HG03175 (cell line): ENCODE measurements around the gene EHD1.

ENCODE experiments used
- ATAC-seq: cut with Tn5 transposase; IDR thresholded peaks from one replicate; pipeline ENCODE4 v1.9.1; 2021; ENCODE audit warnings: mild to moderate bottlenecking, moderate library complexity; ENCODE audit not compliant: unreplicated experiment

The EHD1 gene

DNA sequence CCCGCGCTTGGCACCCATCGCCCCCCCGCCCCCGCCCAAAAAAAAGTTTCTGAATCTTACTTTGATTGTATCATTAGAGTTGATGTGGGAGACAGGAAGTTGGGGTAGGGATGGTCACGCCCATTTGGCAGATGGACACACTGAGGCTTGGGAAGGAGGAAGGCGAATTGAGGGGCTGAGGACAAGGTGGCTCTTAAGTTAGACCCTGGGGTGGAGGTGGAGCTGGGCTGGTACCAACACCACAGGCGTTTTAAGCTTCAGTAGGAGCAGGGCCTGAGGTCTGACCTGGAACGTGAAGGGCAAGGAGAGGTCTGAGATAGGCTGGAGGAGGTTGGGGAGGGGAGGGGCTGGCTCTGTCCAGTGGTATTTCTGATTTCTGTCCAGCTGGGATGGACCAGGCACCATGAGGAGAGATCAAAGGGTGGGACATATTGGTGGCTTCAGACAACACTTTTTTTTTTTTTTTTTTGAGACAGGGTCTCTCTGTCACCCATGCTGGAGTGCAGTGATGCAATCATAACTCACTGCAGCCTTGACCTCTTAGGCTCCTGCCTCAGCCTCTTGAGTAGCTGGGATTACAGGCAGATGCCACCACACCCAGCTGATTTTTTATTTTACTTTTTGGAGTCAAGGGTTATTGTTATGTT lies 33.2 kb downstream of the EHD1 start:
- ATAC-seq: no peak

DNA sequence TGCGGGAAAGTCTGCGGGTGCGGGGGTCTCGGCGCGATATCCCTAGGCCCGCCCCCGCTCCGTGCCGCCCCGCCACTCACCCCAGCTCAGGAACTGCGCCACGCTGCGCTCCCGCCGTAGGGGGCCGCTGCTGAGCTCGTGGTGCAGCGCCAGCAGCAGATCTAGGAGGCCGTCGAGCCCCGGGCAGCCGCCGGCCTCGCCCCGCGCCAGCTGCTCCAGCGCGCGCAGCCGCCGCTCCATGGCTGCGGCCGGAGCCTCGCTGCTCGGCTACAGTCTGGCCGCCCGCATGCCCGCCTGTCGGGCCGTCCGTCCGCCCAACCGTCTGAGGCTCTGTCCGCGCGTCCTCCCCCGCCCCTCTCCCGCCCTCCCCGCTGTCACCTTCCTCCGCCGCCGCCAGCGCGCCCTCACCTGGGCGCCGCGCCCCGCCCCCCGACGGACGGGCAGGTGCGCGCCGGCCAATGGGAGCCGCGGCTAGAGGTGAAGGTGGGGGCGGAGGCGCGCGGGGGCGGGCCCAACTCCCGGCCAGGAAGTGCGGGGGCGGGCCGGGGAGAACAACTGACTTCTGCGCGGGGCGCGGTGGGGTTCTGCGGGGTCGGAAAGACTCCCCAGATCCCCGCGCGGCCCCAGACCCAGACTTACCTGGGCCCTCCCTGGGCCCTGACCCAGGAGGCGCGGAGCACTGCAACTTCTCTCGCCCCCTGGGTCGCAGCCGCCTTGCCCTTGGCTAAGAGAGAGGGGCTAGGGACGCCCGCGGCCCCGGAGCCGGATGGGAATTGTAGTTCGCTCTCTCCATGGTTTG lies 33.9 kb downstream of the EHD1 start, which contains the start of gene CDC42BPG:
Gene CDC42BPG, minus strand, starts transcription at position 324 of the 799 bp plus-strand sequence. Its CDS starts 84 bp downstream, at position 240.
- ATAC-seq: no peak

DNA sequence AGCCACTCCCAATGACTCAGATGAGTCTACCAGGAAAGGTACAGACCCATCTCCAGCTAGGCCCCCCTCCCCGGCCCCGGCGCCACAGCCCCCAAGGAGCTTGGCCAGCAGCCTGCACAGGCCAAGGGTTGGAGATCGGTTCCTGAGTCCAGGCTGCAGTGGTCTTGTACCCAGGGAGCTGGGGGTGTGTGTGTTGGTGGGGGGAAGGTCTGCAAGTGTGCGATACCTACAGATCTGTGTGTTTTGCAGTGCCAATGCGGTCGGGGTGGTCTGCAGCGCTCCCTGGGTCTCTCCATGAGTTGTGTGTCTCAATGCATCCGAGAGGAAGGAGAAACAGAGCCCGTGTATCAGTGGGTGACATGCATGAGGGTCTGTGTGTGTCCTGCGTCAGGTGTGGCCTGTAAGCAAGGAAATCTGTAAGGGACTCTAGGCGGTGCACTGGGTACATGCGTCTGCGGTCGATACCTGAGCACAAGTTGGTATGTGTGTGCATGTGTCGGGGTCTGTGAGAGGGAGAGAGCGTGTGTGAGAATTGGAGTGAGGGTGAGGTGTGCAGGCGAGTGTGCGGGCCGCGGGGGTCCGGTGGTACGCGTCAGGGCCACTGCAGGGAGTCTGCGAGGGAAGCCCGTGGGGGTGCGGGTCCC lies 34.6 kb downstream of the EHD1 start:
- no peak for ATAC-seq

- no peak for ATAC-seq
Measured at GRCh38 chr11:64842851-64843685, 35.4 kb downstream of the EHD1 start.

DNA sequence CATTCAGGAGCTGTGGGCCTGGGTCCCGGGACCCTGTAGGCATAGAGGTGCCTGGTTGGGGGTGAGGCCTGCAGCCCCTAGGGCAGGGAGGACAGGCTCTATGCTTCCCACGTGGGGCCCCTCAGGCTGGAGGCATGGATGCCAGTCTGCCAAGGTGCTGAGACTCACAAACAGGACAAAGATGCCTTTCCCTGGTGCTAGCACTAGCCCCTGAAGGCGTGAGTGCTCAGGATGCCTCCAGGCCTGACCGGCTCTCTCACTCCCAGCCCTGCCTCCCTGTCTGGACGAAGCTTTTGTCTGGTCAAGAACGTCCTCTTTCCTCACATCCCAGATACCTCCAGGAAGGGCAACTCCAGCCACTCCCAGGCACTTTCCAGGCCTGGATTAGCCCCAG lies 36.1 kb downstream of the EHD1 start:
- ATAC-seq: no peak

DNA sequence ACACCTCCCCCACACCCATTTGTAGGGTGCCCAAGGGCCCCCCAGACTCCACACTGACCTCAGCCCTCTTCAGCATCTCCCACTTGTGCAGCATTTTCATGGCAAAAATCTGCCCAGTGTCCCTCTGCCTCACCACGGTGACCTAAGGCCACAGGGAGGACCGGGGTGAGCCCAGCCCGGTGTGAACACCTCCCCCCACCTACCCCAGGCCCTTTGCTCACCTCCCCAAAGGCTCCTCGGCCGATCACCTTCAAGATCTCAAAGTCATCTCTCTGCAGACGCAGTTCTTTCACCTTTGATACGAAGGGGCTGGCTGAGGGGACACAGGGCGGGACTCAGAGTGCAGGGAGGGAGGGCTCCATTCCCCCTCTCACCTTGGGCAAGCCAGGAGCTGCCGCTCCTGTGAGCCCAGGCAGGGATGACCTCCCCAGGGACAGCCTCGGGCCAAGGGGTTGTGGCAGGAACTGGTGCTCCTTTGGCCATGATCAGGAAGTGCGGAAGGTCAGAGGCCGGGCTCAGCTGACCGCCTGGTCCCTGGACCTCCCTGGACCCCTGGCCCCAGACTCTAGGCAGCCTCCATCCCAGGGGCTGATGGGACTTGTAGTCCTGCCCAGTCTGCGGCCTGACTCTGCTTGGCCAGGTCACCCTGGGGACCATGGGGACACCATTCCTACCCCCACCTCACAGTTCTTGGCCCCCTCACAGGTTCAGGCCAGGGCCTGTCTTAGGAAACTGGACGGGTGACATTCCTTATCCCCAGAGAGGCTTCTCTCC lies 36.6 kb downstream of the EHD1 start:
- ATAC-seq: no peak

DNA sequence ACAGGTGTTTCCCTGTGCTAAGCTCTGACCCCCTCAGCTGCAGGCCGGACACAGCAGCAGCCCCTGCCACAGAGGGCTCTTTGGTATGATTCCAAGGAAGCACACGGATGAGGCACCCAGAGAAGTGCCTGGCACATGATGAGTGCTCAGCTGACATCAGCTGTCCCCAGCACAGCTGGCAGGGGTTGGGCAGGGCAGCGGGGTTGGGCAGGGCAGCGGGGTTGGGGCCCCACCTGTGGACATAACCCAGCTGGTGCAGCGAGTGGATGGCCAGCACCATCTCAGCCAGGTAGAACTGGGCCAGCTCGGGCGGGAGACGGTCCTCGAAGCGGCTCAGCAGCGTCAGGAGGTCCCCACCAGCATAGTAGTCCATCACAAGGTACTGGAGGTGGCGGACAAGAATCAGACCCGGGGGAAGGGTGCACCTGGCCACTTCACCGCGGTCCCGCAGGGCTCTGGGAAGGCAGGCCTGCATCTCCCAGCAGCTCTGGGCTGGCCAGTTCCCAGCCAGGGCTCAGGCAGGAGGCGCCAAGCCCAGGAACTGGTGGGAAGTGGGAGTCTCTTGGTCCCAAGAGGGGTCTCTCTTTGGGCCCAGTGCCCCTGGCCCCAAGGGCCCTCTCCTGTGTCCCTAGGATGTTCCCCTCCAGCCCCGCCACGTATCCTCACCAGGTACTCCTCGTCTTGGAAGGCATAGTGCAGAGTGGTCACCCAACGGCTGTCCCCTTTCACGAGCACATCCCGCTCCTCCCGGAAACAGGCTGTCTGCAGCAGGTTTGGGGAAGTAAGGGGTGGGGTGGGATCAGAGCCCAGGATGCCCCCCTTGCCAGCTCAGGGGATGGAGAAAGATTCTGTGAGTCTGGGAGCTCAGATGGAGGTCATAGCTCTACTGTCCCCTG lies 38.3 kb downstream of the EHD1 start:
- ATAC-seq: no peak

- ATAC-seq: no peak
Measured at GRCh38 chr11:64839335-64839734, 39.1 kb downstream of the EHD1 start.

- ATAC-seq: no peak
Measured at GRCh38 chr11:64838600-64839334, 39.7 kb downstream of the EHD1 start.

- ATAC-seq: no peak
Measured at GRCh38 chr11:64837887-64838351, 40.5 kb downstream of the EHD1 start.

DNA sequence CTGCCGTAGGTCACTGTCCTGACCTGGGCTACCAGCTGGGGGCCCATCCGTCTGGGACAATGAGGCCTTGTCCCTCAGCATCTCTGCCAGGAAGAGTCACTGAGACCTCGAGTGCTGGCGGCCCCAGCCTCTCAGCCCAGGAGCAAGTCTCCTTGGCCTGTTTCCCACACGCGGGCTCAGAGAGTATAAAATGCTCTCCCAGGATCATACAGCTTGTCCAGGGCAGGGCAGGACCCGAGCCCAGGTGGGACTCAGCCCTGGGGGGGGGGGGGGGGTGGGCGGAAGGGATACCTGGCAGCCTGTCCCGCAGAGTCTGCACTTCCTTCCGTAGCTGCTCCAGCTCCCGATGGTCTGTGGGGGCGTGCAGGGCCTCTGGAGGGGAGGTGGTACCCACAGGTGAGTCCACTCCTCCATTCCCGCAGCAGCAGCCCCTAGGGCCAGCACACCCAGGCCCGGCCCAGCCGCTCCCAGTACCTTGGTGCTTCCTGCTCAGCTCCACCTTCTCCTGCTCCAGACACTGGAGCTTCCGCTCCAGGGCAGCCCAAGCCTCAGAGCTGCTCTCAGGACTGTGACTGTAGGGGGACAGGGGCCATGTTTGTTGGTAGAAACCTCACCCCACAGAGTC lies 41.9 kb downstream of the EHD1 start:
- no peak for ATAC-seq

GRCh38 chr11:64835616-64836447 lies 42.6 kb downstream of the EHD1 start:
- no peak for ATAC-seq

GRCh38 chr11:64834723-64835615 lies 43.5 kb downstream of the EHD1 start:
- ATAC-seq: no peak

DNA sequence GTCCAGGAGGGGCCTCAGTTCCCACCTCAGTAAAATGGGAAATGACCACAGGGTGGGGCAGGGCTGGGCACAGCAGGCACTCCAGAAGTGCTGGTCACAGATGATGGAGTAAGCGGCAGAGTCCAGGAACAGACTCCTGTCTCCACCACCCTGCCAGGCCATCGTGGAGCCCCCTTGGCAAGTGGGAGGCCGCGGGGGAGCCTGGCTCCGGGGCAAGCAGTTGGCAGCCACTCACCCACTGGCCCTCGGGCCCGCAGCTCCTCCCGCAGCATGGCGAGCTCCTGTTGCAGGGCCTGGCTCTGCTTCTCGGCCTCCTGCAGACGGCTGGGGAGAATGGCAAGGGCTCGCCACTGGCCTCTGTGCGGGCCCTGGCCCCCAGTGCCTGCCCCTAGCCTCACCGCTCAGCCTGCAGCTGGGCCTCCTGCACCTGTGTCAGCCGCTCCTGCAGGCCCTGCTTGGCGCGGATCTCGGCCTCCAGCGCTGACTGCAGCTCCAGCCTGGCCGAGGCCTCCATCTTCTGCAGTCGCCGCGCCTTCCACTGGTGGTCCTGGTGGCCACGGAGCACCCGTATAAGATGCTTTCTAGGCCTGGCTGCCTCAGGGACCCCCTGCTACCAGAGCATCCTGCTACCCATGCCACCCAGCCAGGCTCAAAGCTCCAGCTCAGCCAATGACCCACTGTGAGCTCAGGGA lies 44.2 kb downstream of the EHD1 start:
- ATAC-seq: no peak

- ATAC-seq: no peak
Measured at GRCh38 chr11:64833509-64833908, 44.9 kb downstream of the EHD1 start.

DNA sequence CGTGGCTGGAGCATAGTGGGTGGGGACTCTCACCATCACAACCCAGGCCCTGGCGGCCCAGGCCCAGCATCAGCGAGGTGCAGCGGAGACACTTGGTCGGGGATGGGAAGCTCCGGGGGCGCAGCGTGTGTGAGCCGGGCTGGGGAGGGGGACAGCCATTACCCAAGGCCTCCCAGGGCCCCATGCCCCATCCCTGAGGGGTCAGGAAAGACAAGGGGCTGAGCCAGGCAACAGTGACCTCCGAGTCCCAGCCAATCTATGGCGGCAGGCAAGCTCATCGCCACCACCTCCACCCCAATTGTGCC lies 45.3 kb downstream of the EHD1 start:
- no peak for ATAC-seq
